Panc1 (cell line): ENCODE results near the gene B4GALNT4. TPM values are rescaled to one million over a fixed set of nuclear protein-coding genes. Genes with fewer than 3 reads are reported as not detected.

ENCODE experiments used
- ATAC-seq: fragments of 200-7000 bp; cut with Tn5 transposase; 2 replicates; pipeline ENCODE4 v1.9.1; 2020; ENCODE audit warnings: mild to moderate bottlenecking, moderate library complexity
- BruUV-seq: library from RNA; stranded (reverse); fragments of 400-500 nt; replicated peaks from 2 replicates; lab custom pipeline; 2021; lab: Mats Ljungman, UMichigan
- CTCF ChIA-PET: fragments of 300-600 bp; sonication (Branson Sonifier 250); formaldehyde crosslinking; loops from one replicate; lab custom pipeline; 2022; ENCODE audit warnings: antibody characterized with exemption; lab: Charles Lee
- POLR2A ChIA-PET: fragments of 300-600 bp; sonication (Branson Sonifier 250); formaldehyde crosslinking; loops from one replicate; lab custom pipeline; 2022; ENCODE audit warnings: antibody characterized with exemption; lab: Charles Lee
- DNase-seq: peaks from one replicate; pipeline ENCODE4 v3.0.0-alpha.2; 2010; ENCODE audit warnings: low read depth, low spot score
- H3K27ac ChIP-seq: 2 replicates; pipeline ENCODE4 v1.5.1; 2011; ENCODE audit warnings: mild to moderate bottlenecking, low read length, inconsistent platforms
- H3K27me3 ChIP-seq: fragments of 200-500 bp; sonication (Bioruptor generic); 2 replicates; pipeline ENCODE4 v1.6.0; 2014; ENCODE audit warnings: low read length, inconsistent platforms; ENCODE audit not compliant: control insufficient read depth, insufficient read depth
- H3K36me3 ChIP-seq: fragments of 200-500 bp; sonication (Bioruptor generic); 2 replicates; pipeline ENCODE4 v1.5.1; 2014; ENCODE audit warnings: inconsistent platforms, mild to moderate bottlenecking, low read length, moderate library complexity; ENCODE audit not compliant: control insufficient read depth, insufficient read depth
- H3K4me1 ChIP-seq: 2 replicates; pipeline ENCODE4 v1.5.1; 2011; ENCODE audit warnings: inconsistent platforms, mild to moderate bottlenecking, low read length, moderate library complexity; ENCODE audit not compliant: control insufficient read depth, insufficient read depth
- H3K4me3 ChIP-seq, 2 experiments: 2 replicates each; pipeline ENCODE4 v1.5.1; 2011 to 2012; ENCODE audit warnings: low read depth in 2 of 2, low read length in 2 of 2, mild to moderate bottlenecking in 2 of 2, inconsistent platforms in 1 of 2, moderate library complexity in 1 of 2
- H3K9me3 ChIP-seq: fragments of 200-500 bp; sonication (Bioruptor generic); 2 replicates; pipeline ENCODE4 v1.5.1; 2014; ENCODE audit warnings: low read depth, mild to moderate bottlenecking, inconsistent platforms, low read length, moderate library complexity; ENCODE audit not compliant: control insufficient read depth, insufficient read depth
- CTCF ChIP-seq: fragments of 450-650 bp; IDR thresholded peaks from 2 replicates; pipeline ENCODE4 v1.5.1; 2017; ENCODE audit warnings: mild to moderate bottlenecking
- POLR2AphosphoS5 ChIP-seq: IDR thresholded peaks from 2 replicates; pipeline ENCODE4 v1.6.1; 2012; ENCODE audit warnings: mild to moderate bottlenecking, low read depth, low read length, moderate library complexity
- REST ChIP-seq, 2 experiments: IDR thresholded peaks; 2 replicates each; pipeline ENCODE4 v1.6.1; 2011 to 2012; ENCODE audit warnings: low read depth in 2 of 2, control low read depth in 1 of 2, low read length in 1 of 2, mild to moderate bottlenecking in 1 of 2, moderate library complexity in 1 of 2; ENCODE audit not compliant: insufficient read depth in 1 of 2
- SIN3A ChIP-seq: IDR thresholded peaks from 2 replicates; pipeline ENCODE4 v1.6.1; 2012; ENCODE audit warnings: low read depth, mild to moderate bottlenecking, low read length, moderate library complexity, borderline replicate concordance; ENCODE audit not compliant: insufficient read depth
- TCF7L2 ChIP-seq: IDR thresholded peaks from 2 replicates; pipeline ENCODE4 v1.6.1; 2011; ENCODE audit warnings: mild to moderate bottlenecking, low read depth, low read length, inconsistent platforms
- in situ Hi-C: cut with HindIII; loops from 2 replicates; pipeline ENCODE4 v1.10.0; 2016; ENCODE audit warnings: low sequenced_read_pairs, low pct_unique_long_range_greater_than_20kb
- intact Hi-C: fragments of 100-400 bp; cut with micrococcal nuclease; formaldehyde crosslinking; loops from one replicate; pipeline ENCODE4 v1.10.0; 2022; ENCODE audit not compliant: unreplicated experiment
- total RNA-seq: library from RNA; stranded (reverse); gene quantifications from one replicate; pipeline ENCODE4 v1.2.1, GENCODE V29; 2021; ENCODE audit not compliant: unreplicated experiment

Gene B4GALNT4
- total RNA-seq, 1 experiment from 2014 or later: 122 TPM

- CTCF ChIA-PET: interaction anchor here (0.9 kb wide), 1 partner anchor 24 kb away, joined by 7 read pairs; no protein-coding TSS in a partner anchor
- POLR2A ChIA-PET: interaction anchor here (0.6 kb wide), 1 partner anchor 126 kb away, joined by 9 read pairs; no protein-coding TSS in a partner anchor
These were observed 6.0 kb downstream of the B4GALNT4 start for GRCh38 chr11:375065-376025.

More at GRCh38 chr11:375065-376025, 6.0 kb downstream of the B4GALNT4 start:
- no TSS peak for BruUV-seq
- Histone ChIP-seq H3K4me3 (no peak overlapping the region), H3K9me3 (no peaks in the 10 kb centered on the region), H3K27ac (no peak overlapping the region), H3K27me3 (no peaks in the 10 kb centered on the region), H3K36me3 (no peaks in the 10 kb centered on the region), H3K4me1 (peaks cover 14% of the 10 kb centered on the region)
- intact Hi-C loops (no loop called here), in situ Hi-C loops (no loop called here)
- TF ChIP-seq POLR2AphosphoS5 (no peak), CTCF (no peak), REST (IDR thresholded peaks at IDR 0.05; ENCODE audit: insufficient read depth in 1 of 2, low read depth in 2 of 2, low read length in 1 of 2) (no peak), SIN3A (no peak), TCF7L2 (no peak)
- no peak for DNase-seq
- ATAC-seq: no peak
